A673 (cell line): Measurements from ENCODE around the gene KYNU. TPM values are rescaled to one million over a fixed set of nuclear protein-coding genes. Genes with fewer than 3 reads are reported as not detected.

Experiments
- BruUV-seq: library from RNA; stranded (reverse); fragments of 400-500 nt; replicated peaks from 2 replicates; lab custom pipeline; 2021; lab: Mats Ljungman, UMichigan
- CTCF ChIA-PET: fragments of 300-600 bp; sonication (Branson Sonifier 250); formaldehyde crosslinking; loops from one replicate; lab custom pipeline; 2022; ENCODE audit warnings: antibody characterized with exemption; lab: Charles Lee
- POLR2A ChIA-PET: fragments of 300-600 bp; sonication (Branson Sonifier 250); formaldehyde crosslinking; loops from one replicate; lab custom pipeline; 2022; ENCODE audit warnings: antibody characterized with exemption; ENCODE audit not compliant: low non-redundant PET; lab: Charles Lee
- DNase-seq: peaks from one replicate; pipeline ENCODE4 v3.0.0-alpha.2; 2015; ENCODE audit warnings: low spot score
- H3K27ac ChIP-seq: fragments of 200-600 bp; sonication (generic); 2 replicates; pipeline ENCODE4 v1.5.1; 2016; ENCODE audit warnings: mixed run types, low read depth, mild to moderate bottlenecking, mixed read lengths, antibody characterized with exemption, low read length; ENCODE audit not compliant: poor library complexity, severe bottlenecking
- H3K27me3 ChIP-seq: fragments of 200-600 bp; sonication (generic); replicated peaks from 2 replicates; pipeline ENCODE4 v1.6.1; 2017; ENCODE audit warnings: mixed run types, low read depth, mild to moderate bottlenecking, mixed read lengths, antibody characterized with exemption, low read length; ENCODE audit not compliant: insufficient read depth, poor library complexity
- H3K36me3 ChIP-seq: fragments of 200-600 bp; sonication (generic); 2 replicates; pipeline ENCODE4 v1.6.1; 2016; ENCODE audit warnings: mixed run types, mild to moderate bottlenecking, mixed read lengths, antibody characterized with exemption, low read length; ENCODE audit not compliant: insufficient read depth, poor library complexity, severe bottlenecking
- H3K4me1 ChIP-seq: fragments of 200-600 bp; sonication (generic); 2 replicates; pipeline ENCODE4 v1.6.1; 2017; ENCODE audit warnings: mixed run types, mild to moderate bottlenecking, mixed read lengths, antibody characterized with exemption, low read length; ENCODE audit not compliant: insufficient read depth, poor library complexity, severe bottlenecking
- H3K4me3 ChIP-seq: fragments of 200-600 bp; sonication (generic); 2 replicates; pipeline ENCODE4 v1.5.1; 2016; ENCODE audit warnings: low read depth, mixed run types, mild to moderate bottlenecking, mixed read lengths, low read length; ENCODE audit not compliant: poor library complexity, severe bottlenecking
- H3K9me3 ChIP-seq: fragments of 200-600 bp; sonication (generic); 2 replicates; pipeline ENCODE4 v1.6.1; 2016; ENCODE audit warnings: mixed run types, low read depth, mild to moderate bottlenecking, mixed read lengths, antibody characterized with exemption, low read length; ENCODE audit not compliant: poor library complexity, severe bottlenecking
- CTCF ChIP-seq: fragments of 300-800, 200-600 bp; sonication (generic); conservative IDR thresholded peaks from 2 replicates; pipeline ENCODE4 v1.5.1; 2017; ENCODE audit warnings: low read depth, mild to moderate bottlenecking, antibody characterized with exemption, low read length, moderate library complexity, mixed read lengths
- EZH2 ChIP-seq: fragments of 200-600 bp; sonication (generic); IDR thresholded peaks from 2 replicates; pipeline ENCODE4 v1.6.1; 2017; ENCODE audit warnings: borderline replicate concordance, low read depth, mild to moderate bottlenecking, mixed read lengths, antibody characterized with exemption, low read length; ENCODE audit not compliant: poor library complexity, severe bottlenecking
- intact Hi-C: fragments of 100-400 bp; cut with micrococcal nuclease; formaldehyde crosslinking; loops from one replicate; pipeline ENCODE4 v1.10.0; 2022; ENCODE audit not compliant: unreplicated experiment
- total RNA-seq: library from RNA; stranded (reverse); gene quantifications from 2 replicates; pipeline ENCODE4 v1.2.3, GENCODE V29; 2021

KYNU gene
- total RNA-seq, 1 experiment from 2014 or later: 2.5 TPM

GRCh38 chr2:142878031-142878678, 691 bp downstream of the KYNU start:
- Histone ChIP-seq H3K4me3 (no peak overlapping the region), H3K9me3 (no peaks in the 10 kb centered on the region), H3K36me3 (no peaks in the 10 kb centered on the region), H3K27me3 (no peaks in the 10 kb centered on the region), H3K27ac (no peak overlapping the region), H3K4me1 (peaks cover 41% of the 10 kb centered on the region)
- POLR2A ChIA-PET: no interaction called here
- TF ChIP-seq CTCF: no peak
- TF ChIP-seq EZH2: no peak
- intact Hi-C loops: loop anchor here (5.0 kb wide), 1 partner anchor 196 kb away; no protein-coding TSS in a partner anchor
- DNase-seq: no peak
- CTCF ChIA-PET: no interaction called here
- no TSS peak for BruUV-seq

GRCh38 chr2:142879151-142879550, 1.7 kb downstream of the KYNU start:
- Histone ChIP-seq H3K4me1 (peaks cover 31% of the 10 kb centered on the region), H3K27ac (no peak overlapping the region), H3K9me3 (no peaks in the 10 kb centered on the region), H3K36me3 (no peaks in the 10 kb centered on the region), H3K27me3 (no peaks in the 10 kb centered on the region), H3K4me3 (no peak overlapping the region)
- no peak for DNase-seq
- TF ChIP-seq EZH2 (no peak), CTCF (no peak)
- intact Hi-C loops: loop anchor here (5.0 kb wide), 1 partner anchor 197 kb away; no protein-coding TSS in a partner anchor
- no TSS peak for BruUV-seq
- CTCF ChIA-PET: no interaction called here
- POLR2A ChIA-PET: no interaction called here

GRCh38 chr2:142880279-142880678, 2.8 kb downstream of the KYNU start:
- Histone ChIP-seq H3K4me3 (no peak overlapping the region), H3K36me3 (no peaks in the 10 kb centered on the region), H3K4me1 (peaks cover 20% of the 10 kb centered on the region), H3K27me3 (no peaks in the 10 kb centered on the region), H3K27ac (no peak overlapping the region), H3K9me3 (no peaks in the 10 kb centered on the region)
- intact Hi-C loops: no loop called here
- no TSS peak for BruUV-seq
- ChIA-PET POLR2A (no interaction called here), CTCF (no interaction called here)
- DNase-seq: no peak
- TF ChIP-seq CTCF: no peak
- TF ChIP-seq EZH2: no peak
